Osteoblast (primary cell): ENCODE data around the gene ANKRD44. TPM values are rescaled to one million over a fixed set of nuclear protein-coding genes. Genes with fewer than 3 reads are reported as not detected.
A peak's percentile ranks its signal among the peaks of the same experiment; 100 is the strongest.

ENCODE experiments used
- DNase-seq: peaks from one replicate; pipeline ENCODE4 v3.0.0; 2011; ENCODE audit warnings: low spot score, mixed read lengths; ENCODE audit not compliant: insufficient read length; ENCODE audit errors: missing footprints
- H2AFZ ChIP-seq: 2 replicates; pipeline ENCODE4 v1.6.0; 2011; ENCODE audit warnings: mild to moderate bottlenecking, low read length
- H3K27ac ChIP-seq: 2 replicates; pipeline ENCODE4 v1.5.1; 2011; ENCODE audit warnings: mild to moderate bottlenecking, low read depth, low read length, moderate library complexity
- H3K27me3 ChIP-seq: 2 replicates; pipeline ENCODE4 v1.6.0; 2012; ENCODE audit warnings: mild to moderate bottlenecking, control low read depth, inconsistent platforms, low read length, moderate library complexity; ENCODE audit not compliant: insufficient read depth
- H3K36me3 ChIP-seq: 2 replicates; pipeline ENCODE4 v1.5.1; 2011; ENCODE audit warnings: mild to moderate bottlenecking, low read length, control low read depth, moderate library complexity; ENCODE audit not compliant: insufficient read depth
- H3K4me1 ChIP-seq: 2 replicates; pipeline ENCODE4 v1.5.1; 2011; ENCODE audit warnings: mild to moderate bottlenecking, low read length, control low read depth, moderate library complexity; ENCODE audit not compliant: insufficient read depth
- H3K4me2 ChIP-seq: 2 replicates; pipeline ENCODE4 v1.6.0; 2011; ENCODE audit warnings: mild to moderate bottlenecking, low read length; ENCODE audit not compliant: insufficient read depth
- H3K4me3 ChIP-seq: fragments of 200-600 bp; sonication (generic); 3 replicates; pipeline ENCODE4 v1.5.1; 2012; ENCODE audit warnings: mild to moderate bottlenecking, low read length, inconsistent platforms; ENCODE audit not compliant: insufficient read depth
- H3K79me2 ChIP-seq: 2 replicates; pipeline ENCODE4 v1.6.0; 2012; ENCODE audit warnings: mild to moderate bottlenecking, low read length, control low read depth, inconsistent platforms; ENCODE audit not compliant: insufficient read depth
- H3K9me3 ChIP-seq: 2 replicates; pipeline ENCODE4 v1.5.1; 2011; ENCODE audit warnings: low read depth, low read length, control low read depth
- H4K20me1 ChIP-seq: 2 replicates; pipeline ENCODE4 v1.6.0; 2012; ENCODE audit warnings: mild to moderate bottlenecking, low read length, control low read depth; ENCODE audit not compliant: insufficient read depth
- CTCF ChIP-seq: IDR thresholded peaks from 2 replicates; pipeline ENCODE4 v1.5.1; 2011; ENCODE audit warnings: mild to moderate bottlenecking, low read depth, low read length, moderate library complexity; ENCODE audit errors: extremely low read depth
- total RNA-seq: library from RNA; depleted of rRNA; stranded (reverse); fragments of >200 nt; gene quantifications from 2 replicates; pipeline ENCODE4 v1.2.3, GENCODE V29; 2012

The ANKRD44 gene
- total RNA-seq, 1 donor = 44.5 TPM

DNA sequence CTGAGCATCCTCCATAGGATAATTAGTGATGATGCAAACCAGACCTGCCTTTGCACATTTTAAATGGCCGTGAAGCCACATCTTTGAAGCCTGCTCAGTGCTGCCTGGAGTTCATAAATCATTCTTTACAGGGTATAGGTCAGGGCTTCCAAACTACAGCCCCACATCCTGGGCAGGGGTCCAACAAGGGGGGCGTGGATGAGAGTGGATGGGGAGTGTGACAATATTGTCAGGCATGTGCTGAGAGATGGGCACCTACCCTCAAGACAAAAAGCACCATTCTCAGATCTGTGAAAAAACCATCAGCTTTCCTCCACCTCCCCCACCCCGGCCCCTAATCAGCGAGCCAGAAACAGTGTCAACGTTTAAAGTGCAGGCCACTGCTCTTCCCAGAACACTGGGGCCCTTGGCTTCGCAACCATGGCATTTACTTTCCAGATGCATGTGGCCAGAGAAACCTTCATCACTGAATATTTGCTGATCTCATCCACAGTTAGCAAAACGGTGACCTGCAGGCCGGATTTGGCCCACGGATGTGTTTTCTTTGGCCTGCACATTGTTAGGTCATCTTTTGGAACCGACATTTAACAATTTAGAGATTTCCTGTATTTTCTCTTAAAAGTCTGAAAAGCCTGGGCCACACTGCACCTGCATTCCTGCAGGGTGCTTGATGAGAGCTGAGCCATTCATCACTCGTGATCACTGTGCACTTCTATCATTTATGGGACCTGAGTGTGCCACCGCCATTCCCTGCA is 130.7 kb downstream of the ANKRD44 start:
- Histone ChIP-seq H3K4me3 (no peak overlapping the region), H3K4me1 (peaks cover 48% of the 10 kb centered on the region), H2AFZ (peak overlapping the region; percentile 7), H3K27ac (peak overlapping the region; percentile 79), H3K9me3 (no peaks in the 10 kb centered on the region), H4K20me1 (no peaks in the 10 kb centered on the region), H3K36me3 (no peaks in the 10 kb centered on the region), H3K27me3 (no peaks in the 10 kb centered on the region), H3K4me2 (peak overlapping the region; percentile 12), H3K79me2 (no peaks in the 10 kb centered on the region)
- TF ChIP-seq CTCF = no peak
- peak; percentile 73 for DNase-seq

DNA sequence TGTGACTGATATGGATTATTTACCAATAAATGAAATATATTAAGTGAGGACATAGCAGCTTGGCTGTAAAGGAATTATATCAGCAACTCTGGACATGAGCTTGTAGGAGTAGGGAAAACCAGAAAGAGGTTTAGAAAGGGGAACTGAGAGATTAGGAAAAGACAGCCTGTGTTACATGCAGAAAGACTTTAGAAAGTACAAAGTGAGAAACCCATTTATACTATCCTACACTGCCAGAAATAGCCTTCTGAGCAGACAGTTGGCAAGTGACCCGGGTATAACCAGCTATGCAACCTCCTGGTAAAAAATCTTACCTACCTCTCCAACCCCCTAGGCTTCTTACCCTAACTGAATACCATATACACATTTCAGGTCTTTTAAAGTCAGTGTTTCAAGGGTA is 134.1 kb downstream of the ANKRD44 start:
- no peak overlapping the region for H2AFZ ChIP-seq
- no peak for TF ChIP-seq CTCF
- no peaks in the 10 kb centered on the region for H3K27me3 ChIP-seq
- DNase-seq = no peak
- no peak overlapping the region for H3K27ac ChIP-seq
- H3K36me3 ChIP-seq = no peaks in the 10 kb centered on the region
- H3K4me2 ChIP-seq = no peak overlapping the region
- H3K4me1 ChIP-seq = peaks cover 31% of the 10 kb centered on the region
- no peaks in the 10 kb centered on the region for H3K9me3 ChIP-seq
- no peak overlapping the region for H3K4me3 ChIP-seq
- H3K79me2 ChIP-seq = no peaks in the 10 kb centered on the region
- H4K20me1 ChIP-seq = no peaks in the 10 kb centered on the region

DNA sequence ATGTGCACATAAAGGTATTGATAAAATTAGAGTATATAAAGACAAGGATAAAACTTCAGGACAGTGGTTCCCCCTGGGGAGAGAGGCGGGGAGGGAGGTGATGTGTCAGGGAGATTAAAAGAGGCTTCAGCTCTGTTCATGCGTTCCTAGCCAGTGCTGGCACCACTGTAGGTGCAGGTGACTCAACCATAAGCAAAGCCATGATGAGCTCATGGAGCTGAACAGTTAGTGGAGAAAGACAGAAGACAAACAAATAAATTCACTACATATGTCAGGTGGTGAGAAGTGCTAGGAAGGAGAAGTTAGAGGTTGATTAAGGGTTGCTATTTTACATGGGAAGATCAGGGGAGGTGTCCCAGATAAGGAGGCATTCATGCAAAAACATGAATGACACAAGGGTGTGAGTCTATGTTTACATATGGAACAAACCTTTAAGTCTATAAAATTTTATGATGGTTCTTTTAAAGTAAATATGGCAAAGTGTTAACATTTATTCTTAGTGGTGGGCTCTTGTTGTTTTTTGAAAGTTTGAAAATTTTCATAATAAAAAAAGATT is 136.0 kb downstream of the ANKRD44 start:
- Histone ChIP-seq H3K36me3 (no peaks in the 10 kb centered on the region), H3K9me3 (no peaks in the 10 kb centered on the region), H3K27me3 (no peaks in the 10 kb centered on the region), H3K4me2 (no peak overlapping the region), H3K79me2 (no peaks in the 10 kb centered on the region), H3K4me3 (no peak overlapping the region), H4K20me1 (no peaks in the 10 kb centered on the region), H3K27ac (no peak overlapping the region), H3K4me1 (peaks cover 15% of the 10 kb centered on the region), H2AFZ (no peak overlapping the region)
- DNase-seq = no peak
- no peak for TF ChIP-seq CTCF

DNA sequence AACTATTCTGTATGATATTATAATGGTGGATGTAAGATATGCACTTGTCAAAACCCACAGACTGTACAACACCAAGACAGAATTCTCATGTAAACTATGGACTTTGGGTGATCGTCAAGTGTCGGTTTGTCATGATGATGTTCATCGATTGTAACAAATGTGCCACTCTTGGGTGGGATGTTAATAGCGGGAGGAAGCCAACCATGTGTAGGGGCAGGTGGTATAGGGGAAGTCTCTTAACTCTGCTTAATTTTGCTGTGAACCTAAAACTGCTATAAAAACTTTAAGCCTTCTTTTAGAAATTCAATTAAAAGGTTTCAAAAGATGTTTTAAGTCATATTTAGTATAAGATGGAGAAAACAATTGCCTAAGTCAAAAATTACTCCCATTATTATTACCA is 139.0 kb downstream of the ANKRD44 start:
- no peaks in the 10 kb centered on the region for H3K27me3 ChIP-seq
- H3K27ac ChIP-seq = no peak overlapping the region
- no peak for TF ChIP-seq CTCF
- H3K4me3 ChIP-seq = no peak overlapping the region
- H3K79me2 ChIP-seq = no peaks in the 10 kb centered on the region
- H3K9me3 ChIP-seq = no peaks in the 10 kb centered on the region
- no peak for DNase-seq
- H4K20me1 ChIP-seq = no peaks in the 10 kb centered on the region
- no peaks in the 10 kb centered on the region for H3K36me3 ChIP-seq
- H3K4me1 ChIP-seq = peaks cover 11% of the 10 kb centered on the region
- no peak overlapping the region for H3K4me2 ChIP-seq
- H2AFZ ChIP-seq = no peak overlapping the region
